KBM-7 (cell line): Measurements from ENCODE around the gene PRR12.

Experiments used
- DNase-seq: peaks from one replicate; pipeline ENCODE4 v3.0.0-alpha.2; 2015
- in situ Hi-C: fragments of 300-500 bp; cut with MboI; formaldehyde crosslinking; loops from 2 replicates; pipeline ENCODE4 v1.14.3; 2020; ENCODE audit warnings: low sequenced_read_pairs, low pct_unique_long_range_greater_than_20kb, mixed read lengths

PRR12 gene

DNA sequence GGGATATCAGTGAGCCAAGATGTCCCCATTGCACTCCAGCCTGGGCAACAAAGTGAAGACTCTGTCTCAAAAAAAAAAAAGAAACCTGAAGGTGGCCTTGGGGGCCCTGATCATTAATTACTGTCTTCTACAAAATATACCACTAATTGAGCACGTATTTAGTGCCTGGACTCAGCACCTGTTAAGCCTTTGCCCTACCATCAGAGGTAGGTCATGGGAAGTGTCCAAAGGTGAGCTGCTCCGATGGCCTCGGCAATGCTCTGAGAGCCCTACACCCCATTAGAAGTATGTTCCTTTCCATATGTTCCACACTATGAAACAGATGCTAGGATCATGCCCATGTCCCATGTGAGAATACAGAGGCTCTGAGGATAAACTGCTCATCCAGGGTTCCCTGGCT lies 31.5 kb upstream of the PRR12 start:
- DNase-seq = no peak

DNA sequence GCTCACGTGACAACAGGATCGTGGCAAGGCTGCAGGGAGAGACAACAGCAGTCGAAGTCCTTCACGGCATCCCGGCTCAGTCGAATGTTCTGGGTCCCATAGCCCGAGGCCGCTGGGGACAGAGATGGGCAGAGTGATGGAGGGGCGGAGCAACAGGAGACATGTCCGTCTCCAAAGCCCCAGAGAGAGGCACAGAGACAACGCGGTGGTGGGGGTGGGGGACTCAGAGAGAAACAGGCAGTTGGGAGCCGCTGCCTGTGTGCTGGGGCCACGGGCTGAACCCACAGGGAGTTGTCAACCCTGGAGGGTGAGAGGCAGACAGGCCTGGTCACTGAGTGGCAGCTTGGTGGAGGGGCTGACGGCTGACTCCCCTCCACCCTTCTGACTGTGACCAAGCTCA lies 31.1 kb upstream of the PRR12 start:
- in situ Hi-C loops = no loop called here
- DNase-seq = no peak

More for the DNA sequence above, 31.5 kb upstream of the PRR12 start:
- in situ Hi-C loops = no loop called here

DNA sequence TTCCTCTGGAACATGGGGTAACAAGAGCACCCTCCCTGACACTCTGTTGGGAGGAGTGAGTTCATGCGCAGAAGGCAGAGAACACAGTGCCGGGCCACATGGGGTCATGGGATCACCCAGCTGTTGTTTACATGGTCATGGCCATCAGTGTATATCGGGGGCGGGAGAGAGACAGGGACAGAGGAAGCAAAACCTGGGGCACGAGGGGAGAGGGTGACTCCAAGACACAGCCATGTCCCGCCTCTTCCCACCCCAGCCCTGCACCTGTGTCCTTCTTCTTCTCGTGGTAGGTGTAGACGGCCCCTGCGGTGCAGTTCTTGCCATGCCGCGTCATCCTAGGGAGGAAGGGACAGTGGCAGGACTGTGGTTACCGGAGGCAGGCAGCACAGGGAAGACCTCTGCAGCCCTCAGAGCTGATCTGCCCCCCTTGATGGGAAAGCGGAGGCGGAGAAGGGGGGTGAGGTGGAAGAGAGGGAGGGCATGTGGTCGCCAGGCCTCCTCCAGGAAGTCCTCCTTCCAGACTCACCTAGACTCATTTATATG lies 30.6 kb upstream of the PRR12 start:
- DNase-seq = no peak
- in situ Hi-C loops = no loop called here

DNA sequence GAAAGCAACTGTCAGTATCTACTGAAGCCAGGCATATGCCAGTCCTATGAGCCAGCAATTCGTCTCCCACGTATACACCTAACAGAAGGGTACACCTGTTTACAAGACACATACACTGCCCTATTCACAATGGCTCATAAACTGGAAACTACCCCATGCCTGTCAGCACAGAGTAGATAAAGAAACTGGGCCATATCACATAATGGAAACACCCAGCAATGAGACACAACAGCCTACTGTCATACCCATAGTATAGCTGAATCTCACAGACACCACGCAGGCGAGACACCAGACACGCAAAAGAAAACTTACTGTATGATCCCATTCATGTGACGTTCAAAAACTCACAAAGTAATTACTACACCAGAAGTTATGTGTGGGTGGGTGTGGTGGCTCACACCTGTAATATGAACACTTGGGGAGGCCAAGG lies 26.4 kb upstream of the PRR12 start:
- no peak for DNase-seq
- in situ Hi-C loops = no loop called here

DNA sequence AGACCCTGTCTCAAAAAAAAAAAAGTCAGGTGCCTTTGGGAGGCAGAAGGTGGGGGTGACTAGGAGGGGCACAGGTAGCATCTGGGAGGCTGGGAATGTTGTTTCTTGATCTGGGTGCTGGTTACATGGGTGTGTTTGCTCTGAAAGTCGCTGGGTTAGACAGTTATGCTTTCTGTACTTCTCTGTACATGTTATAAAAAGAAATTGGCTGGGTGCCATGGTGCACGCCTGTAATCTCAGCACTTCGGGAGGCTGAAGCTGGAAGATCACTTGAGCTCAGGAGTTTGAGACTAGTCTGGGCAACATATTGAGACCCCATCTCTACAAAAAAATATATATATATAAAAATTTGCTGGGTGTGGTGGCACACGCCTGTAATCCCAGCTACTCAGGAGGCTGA lies 25.7 kb upstream of the PRR12 start:
- in situ Hi-C loops = no loop called here
- no peak for DNase-seq

DNA sequence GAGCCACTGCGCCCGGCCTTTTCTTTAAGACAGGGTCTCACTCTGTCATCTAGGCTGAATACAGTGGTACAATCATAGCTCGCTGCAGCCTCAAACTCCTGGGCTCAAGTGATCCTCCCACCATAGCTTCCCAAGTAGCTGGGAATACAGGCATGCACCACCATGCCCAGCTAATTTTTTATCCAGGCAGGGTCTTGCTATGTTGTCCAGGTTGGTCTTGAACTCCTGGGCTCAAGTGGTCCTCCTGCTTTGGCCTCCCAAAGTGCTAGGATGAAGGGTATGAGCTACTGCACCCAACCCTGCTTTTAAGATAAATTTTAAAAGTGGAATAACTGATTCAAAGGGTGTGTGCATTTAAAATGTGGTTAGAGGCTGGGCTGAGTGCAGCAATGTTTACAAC lies 24.7 kb upstream of the PRR12 start:
- in situ Hi-C loops = no loop called here
- no peak for DNase-seq

DNA sequence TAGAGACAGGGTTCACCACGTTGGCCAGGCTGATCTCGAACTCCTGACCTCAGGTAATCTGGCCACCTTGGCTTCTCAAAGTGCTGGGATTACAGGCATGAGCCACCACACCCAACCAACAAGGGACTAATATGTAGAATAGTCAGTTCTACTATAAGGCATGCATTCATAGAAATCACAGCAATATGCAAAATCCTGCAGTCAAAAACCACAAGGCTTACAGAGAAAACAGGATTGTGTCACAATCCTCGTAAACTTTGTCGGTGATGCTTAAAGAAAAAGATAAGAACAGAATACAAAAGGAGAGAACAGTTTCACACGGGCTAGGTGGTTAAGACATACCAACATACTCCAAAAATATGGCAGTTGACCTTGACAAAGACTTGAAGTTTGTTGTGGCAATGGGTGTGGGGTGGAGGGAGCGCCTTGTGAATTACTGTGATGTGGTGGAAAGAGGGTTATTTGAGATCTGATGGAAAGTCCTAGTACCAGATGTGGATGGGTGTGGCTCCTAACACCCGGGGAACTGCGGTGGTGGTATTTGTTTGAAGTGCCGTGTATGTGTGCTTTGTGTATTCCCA lies 23.0 kb upstream of the PRR12 start:
- in situ Hi-C loops = no loop called here
- peak; percentile 15 for DNase-seq

DNA sequence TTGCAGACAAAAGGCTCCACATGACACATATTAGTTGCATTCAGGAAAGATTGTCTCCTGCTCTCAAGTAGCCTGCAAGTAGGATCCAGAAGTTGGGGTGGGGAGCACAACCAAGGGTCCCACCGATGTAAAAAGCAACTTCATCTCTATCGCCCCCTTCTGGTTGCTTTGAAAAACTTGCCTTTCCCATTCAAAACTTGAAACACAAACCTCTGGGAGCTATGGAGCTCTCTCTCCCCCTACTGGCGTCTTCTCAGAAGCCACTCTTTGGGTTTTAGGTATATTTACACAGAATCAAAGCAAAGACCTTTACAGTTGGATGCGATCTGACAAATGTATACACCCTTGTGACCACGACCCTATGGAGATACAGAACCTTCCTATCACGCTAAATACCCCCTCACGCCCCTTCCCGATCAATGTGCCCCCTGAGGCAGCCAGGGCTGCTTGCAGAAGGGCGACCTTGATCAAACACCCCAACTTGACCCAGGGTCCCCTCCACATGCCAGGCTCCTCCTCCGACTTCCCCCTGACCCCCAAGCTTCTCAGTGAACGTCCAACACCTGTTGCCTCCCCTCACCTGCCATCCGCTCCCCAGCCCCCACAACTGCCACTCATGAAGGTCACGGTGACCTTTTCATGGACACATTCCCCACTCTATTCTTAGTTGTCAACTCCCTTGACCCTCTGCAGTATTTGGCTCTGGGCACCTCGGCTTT lies 20.7 kb upstream of the PRR12 start:
- in situ Hi-C loops = no loop called here
- peak; percentile 87 for DNase-seq

DNA sequence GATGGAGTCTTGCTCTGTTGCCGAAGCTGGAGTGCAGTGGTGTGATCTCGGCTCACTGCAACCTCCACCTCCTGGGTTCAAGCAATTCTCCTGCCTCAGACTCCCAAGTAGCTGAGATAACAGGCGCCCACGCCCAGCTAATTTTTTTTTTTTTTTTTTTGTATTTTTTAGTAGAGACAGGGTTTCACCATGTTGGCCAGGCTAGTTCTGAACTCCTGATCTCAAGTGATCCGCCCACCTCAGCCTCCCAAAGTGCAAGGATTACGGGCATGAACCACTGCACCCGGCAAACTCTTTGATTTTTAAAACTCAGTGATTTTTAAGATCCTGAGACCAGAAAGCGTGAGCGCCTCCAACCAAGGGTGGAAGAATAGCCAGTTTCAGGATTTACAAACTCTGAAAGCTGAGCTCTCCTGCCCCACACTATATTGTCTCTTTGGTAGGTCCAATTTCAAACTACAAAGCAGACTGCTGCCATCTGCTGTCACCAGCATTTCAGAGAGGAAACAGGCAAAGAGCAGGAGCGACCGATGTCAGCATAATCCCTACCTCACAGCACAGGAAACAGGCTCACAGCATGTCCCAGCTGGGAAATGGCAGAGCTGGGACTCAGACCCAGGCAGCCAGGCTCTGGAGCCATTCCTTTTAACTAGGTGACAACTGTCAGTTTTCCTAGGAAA lies 19.8 kb upstream of the PRR12 start:
- in situ Hi-C loops = no loop called here
- peak; percentile 64 for DNase-seq

DNA sequence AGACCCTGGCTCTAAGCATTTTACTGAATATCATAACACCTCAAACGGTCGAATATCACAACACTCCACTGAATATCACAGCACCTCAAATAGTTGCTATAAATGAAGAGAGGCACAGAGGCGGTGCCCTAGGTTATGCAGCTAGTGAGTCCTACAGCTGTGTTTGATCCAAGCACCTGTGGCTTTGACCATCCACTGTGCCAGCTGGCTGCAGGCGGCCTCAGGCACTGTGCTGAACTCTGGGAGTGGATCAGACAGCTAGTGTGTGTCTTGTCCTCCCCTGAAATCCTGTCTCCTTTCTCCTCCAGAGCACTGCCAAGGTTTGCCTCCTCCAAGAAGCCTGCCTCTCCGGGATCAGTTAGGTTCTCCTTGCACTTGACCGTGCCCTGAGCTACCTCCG lies 18.0 kb upstream of the PRR12 start:
- no peak for DNase-seq
- in situ Hi-C loops = no loop called here

DNA sequence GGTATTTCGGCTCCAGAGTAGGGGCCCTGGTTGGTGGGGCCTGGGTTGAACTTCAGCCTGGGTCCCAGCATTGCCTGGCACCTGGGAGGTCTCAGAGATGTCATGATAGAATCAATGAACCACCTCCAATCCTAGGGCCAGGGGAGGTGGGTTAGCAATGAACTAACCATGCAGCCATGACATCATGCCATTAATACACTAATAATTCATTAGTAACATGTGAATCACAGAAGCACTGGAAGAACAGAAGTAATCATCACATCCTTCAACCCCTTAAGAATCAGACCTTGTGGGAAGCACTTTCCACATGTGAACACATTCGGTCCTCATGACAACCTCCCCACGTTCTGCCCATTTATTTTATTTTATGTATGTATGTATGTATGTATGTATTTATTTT lies 17.6 kb upstream of the PRR12 start:
- in situ Hi-C loops = no loop called here
- DNase-seq = no peak

DNA sequence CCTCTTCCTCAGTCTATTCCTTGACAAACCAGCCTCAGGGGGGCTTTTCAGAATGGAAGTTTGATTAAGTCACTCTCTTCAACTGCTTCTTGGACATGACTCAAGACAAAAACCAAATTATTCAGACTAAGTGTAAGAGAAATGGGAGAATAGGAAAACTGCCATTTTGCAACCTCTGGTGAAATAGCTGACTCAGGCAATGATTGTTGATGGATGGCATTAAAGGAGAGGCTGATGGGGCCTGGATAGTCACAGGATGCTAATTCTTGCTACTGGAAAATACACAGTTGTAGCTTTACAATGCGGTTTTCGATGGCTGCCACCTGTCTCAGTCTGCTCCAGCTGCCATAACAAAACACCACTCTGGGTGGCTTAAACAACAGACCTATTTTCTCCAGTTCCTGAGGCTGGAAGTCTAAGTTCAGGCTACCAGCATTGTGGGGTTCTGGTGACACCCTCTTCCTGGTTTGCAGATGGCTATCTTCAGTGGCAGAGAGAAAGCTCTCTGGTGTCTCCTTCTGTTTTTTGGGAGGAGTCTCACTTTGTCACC lies 16.7 kb upstream of the PRR12 start:
- no peak for DNase-seq
- in situ Hi-C loops = no loop called here

DNA sequence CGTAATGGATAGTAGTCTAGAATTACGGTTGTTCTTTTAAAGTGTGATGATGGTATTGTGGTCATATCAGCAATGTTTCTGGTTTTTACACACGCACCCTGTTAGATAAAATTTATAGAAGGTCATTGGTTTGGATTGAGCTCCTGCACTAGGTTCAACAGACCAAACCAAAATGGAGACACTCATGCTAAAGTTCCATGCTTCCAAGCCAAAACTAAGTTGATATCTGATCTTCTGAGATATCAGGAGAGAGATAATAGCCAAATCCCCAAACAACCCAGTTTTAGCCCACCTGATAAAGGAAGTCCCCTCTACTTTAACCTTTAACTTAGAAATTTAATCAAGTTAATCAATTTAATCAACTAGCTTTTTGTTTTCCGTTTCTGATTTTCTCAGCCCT lies 11.8 kb upstream of the PRR12 start:
- DNase-seq = no peak
- in situ Hi-C loops = no loop called here

DNA sequence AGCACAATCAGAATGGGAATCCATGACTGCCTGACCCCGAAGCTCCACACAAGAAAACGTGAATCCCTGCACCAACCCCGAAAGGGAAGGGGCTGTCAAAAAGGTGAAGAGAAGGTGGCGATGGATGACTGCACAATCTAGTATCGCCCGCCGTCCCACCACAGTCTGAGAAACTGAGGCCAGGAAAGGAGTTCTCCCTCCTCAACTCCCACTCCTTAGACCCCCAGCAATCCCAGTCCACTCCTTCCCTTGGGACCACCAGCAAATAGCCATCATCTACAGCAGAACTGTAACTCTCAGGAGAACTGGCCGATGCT lies 11.1 kb upstream of the PRR12 start:
- DNase-seq = no peak
- in situ Hi-C loops = no loop called here

DNA sequence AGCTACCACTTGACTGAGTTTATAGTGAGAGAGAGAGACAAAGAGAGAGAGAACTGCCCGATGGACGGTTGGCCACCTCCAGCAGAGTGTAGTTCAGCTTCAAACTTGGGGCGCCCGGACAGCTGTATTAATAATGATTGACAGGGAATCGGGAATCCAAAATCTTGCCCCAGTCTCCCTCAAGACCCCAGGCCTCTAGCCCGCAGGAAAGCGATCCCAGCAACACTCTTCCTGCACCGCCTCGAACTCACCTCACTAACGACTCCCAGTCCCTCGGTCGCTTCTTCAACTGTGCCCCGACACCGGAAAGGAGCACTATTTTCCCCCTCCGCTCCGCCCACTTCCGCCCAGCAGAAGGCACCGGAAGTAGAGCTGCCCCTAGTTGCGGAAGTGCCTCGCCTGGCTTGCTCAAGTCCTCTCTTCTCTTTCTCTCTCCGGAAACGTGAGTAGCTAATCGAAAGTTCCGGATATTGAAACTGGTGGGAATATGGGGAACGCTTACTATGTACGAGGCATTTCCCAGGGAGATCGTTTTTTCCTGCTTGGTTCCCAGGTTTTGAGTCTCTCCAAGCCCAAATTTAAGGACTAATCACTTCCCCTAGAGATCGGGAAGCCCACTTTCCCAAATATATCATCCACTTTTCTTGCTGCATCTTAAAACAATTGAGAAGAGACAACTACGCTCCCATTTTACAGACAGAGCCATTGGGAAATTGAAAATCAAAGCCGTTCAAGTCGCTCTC lies 10.5 kb upstream of the PRR12 start, which contains the start of gene NOSIP:
NOSIP (minus strand) TSS at position 293 of the 743 bp plus-strand sequence. CDS start 19,865 bp downstream, outside the sequence.
- in situ Hi-C loops = no loop called here
- peak; percentile 96 for DNase-seq

DNA sequence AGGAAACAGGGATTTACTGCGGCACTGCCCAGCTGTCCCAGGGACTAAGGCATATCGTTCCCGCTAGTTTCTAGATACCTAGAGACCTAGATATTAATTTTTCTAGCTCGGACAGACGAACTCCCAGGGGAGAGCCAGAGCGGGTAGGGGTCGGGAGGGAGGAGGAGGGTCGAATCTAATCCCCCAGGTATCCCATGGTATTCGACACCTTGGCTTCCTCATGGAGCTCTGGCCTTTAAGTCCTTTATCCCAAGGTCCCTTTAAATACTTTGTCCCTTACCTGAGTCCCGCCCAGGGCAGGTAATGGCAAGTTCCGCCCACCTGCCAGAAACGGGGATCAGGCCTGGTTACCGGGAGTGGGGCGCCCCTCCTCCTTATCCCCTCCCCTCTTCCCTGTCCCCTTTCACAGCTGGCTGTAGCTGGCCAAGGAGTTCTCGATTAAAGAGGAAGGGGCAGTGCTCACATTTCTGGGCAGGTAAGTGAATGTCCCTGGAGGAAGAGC lies 9.9 kb upstream of the PRR12 start, which contains the start of gene PRRG2:
PRRG2 (plus strand) TSS at position 310 of the 502 bp plus-strand sequence. CDS start 1,904 bp downstream, outside the sequence.
- no peak for DNase-seq
- in situ Hi-C loops = no loop called here

DNA sequence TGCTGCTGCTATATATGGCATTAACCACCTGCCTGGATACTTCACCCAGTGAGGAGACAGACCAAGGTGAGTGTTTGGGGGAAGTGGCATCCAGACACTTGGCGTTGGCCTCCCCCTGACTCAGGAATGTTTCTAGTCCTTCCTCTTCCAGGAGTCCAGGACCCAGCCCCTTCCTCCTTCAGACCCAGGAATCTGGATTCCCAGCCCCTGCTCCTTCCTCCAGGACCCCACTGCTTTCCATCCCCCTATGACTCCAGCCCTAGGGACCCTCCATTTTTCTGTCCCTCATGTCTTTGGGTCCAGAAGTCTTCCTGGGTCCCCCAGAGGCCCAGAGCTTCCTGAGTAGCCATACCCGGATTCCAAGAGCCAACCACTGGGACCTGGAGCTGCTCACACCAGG lies 7.7 kb upstream of the PRR12 start:
- DNase-seq = no peak
- in situ Hi-C loops = no loop called here

DNA sequence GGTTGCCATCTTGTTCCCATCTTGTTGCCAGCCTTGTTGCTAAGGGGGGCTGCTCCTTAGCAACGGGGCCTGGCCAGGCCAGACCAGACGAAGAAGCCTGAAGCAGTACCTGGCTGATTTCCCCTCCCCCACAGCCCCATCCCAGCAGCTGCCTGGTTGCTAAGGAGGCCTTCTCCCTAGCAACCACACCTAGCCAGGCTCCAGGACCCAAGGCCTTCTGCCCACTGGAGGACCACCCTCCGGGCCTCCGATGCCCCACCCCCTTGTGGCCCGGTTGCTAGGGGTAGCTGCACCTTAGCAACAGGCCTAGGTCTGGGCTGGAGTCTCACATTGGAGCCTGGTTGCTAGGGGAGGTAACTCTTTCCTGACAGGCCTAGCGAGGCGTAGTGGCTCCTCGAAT lies 6.0 kb upstream of the PRR12 start:
- DNase-seq = no peak
- in situ Hi-C loops = no loop called here

DNA sequence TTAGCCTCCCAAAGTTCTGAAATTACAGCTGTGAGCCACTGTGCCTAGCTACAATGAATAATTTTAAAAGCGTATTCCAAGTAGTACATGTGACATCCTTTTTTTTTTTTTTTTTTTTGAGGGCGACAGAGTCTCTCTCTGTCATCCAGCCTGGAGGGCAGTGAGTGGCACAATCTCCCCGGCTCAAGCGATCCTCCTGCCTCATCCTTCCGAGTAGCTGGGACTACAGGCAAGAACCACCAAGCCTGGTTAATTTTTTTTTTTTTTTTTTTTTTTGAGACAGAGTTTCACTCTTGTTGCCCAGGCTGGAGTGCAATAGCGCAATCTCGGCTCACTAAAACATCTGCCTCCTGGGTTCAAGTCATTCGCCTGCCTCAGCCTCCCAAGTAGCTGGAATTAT lies 3.8 kb upstream of the PRR12 start:
- in situ Hi-C loops = no loop called here

More for the DNA sequence above, 3.8 kb upstream of the PRR12 start:
- DNase-seq = no peak
